Renal pelvis (tissue), 4 donors: ENCODE data around the gene DSC1. TPM values are rescaled to one million over a fixed set of nuclear protein-coding genes. Genes with fewer than 3 reads are reported as not detected.

ENCODE experiments used
- DNase-seq: peaks from one replicate; pipeline ENCODE4 v3.0.0-alpha.2; 2013
- polyA plus RNA-seq, 3 donors: library from polyadenylated mRNA; unstranded; fragments of 120-200 nt; gene quantifications; one replicate each; pipeline ENCODE4 v1.2.1, GENCODE V29; 2013; ENCODE audit not compliant: insufficient read length in 3 of 3

DSC1 gene
- polyA plus RNA-seq, 3 donors: 1.7 to 2.0 (median 1.8) TPM

DNA sequence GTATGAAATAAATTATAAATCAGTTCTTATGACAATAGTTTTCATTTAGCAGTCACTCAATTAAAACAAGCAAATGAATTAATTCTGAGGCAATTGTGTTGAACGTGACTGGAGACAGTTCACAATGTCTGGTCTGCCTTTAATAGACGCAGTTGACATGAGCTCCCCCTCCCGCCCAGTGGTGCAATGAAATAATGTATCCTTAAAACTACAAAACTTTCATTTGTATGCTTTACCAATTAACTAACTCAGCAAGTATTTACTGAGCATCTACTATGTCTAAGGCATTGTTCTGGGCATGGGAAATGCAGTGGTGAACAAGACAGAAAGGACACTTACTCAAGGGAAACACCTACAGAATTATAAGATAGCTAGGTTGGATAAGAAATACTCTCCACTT lies 56.9 kb downstream of the DSC1 start:
- DNase-seq: no peak

DNA sequence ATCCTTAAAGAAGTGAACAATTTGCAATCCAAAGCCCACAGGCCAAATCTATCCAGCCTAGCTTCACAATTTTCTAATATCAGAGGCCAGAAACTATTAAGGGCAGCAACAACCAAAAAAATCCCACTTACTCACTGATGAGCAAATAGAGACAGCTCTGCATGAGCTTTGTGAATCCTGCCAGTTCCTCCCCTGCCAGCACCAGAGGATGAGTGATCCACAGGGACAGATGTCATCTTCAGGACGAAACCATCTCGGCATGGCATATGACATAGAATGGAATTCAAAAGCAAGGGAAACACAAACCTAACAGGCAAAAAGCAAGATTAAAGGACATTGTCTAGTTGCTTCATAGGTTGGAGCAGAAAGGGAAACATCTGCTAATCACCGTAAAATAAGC lies 58.2 kb downstream of the DSC1 start:
- DNase-seq: no peak

DNA sequence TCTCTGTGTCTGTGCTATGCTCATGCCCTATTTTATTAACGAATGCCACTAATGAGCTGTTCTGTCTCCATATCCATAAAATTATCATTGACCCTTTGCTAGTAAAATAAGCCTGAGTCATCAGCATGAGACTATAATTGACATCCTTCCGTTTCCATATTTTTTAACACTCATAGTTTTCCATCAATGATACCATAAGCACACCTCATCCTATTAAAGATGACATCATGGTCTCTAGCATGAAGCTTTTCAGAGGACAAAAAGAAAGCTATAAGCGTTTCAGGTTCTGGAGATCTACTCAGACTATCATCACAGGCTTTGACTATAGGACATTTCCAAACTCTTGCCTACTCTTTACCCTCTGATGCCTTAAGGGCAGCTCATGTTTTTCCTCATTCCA lies 59.2 kb downstream of the DSC1 start:
- no peak for DNase-seq

DNA sequence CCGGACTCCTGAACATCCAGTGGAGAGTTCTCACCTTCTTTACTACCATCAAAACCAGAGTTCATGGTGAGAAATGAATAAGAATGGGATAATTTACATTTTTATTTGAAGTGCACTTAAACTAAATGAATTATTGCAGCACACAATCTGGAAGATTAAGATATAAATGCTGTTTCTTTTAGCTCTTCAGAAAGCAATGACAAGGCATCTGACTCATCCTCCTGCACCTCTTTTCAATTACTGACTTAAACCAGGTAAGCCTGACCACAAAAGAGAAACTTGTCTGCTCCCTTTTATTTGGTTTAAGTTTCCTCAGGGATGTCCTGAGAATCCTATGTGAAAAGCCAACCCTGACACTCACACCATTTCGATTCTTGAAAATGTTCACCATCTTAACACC lies 59.7 kb downstream of the DSC1 start:
- DNase-seq: no peak

DNA sequence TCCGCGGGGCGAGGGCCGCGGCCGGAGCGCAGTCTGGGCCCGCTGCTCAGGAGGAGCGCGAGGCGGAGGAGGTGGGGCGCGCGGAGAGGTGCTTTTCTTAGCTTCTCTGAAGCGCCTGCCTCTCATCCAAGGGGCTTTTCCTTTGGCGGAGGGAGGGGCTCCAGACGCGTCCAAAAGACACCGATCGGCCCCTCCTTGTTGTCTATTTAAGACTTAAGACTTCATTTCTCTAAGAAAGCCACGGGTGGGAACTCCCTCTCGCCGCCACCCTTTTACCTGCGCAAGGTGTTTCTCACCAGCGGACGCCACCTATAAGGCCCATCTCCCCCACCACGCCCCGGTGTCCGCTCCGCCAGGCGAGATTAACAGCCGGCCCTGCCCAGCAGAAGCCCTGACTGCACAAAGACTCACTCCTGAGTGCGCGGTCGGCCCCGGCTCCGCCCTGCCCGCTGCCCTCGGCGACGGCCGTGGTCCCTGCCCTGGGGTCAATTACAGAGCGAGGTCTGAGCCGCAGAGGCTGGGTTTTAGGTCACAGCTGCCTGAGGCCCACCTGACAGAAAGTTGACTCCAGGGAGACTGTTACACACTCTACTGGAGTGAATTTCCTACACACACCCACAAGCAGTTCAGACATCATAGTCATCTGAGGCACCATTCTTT lies 60.5 kb downstream of the DSC1 start, which contains the start of gene DSC2:
DSC2 (minus strand) TSS at position 397 of the 660 bp plus-strand sequence. CDS start 450 bp downstream, outside the sequence.
- DNase-seq: peak; percentile 39

DNA sequence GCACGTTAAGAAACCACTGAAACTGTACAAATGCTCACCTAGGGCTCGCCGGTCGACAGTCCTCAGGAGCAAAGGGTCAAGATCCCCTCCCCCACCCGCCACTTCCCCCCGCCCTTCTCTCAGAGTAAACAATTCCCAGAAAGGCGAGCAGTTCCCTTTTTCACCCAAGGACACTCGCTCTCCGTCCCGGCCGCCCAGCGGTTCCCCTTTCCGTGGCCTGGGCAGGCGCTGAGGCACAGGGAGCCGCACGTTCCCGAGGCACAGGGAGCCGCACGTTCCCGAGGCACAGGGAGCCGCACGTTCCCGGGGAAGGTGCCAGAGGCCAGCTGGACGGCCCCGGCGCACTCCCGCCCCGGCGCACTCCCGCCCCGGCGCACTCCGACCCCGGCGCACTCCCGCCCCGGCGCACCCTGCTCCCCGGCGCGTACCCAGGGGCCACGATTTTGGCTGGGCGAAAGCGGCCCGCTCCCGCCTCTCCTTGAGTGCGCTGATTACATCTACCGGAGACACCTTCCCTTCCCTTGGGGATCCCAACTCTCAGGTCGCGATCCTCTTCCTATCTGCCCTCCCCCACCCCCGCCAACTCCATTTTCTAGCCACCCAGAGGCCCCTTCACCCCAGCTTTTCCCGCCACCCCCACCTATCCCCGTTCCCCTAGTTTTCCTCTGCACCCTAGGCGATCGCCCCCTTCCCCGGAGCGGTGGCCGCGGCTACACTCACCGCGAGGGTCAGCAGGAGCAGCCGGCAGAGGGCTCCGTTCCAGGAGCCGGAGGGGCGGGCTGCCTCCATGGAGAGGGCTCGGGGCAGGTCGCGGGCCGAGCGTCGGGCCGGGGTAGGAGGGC lies 61.3 kb downstream of the DSC1 start:
- DNase-seq: peak; percentile 49

DNA sequence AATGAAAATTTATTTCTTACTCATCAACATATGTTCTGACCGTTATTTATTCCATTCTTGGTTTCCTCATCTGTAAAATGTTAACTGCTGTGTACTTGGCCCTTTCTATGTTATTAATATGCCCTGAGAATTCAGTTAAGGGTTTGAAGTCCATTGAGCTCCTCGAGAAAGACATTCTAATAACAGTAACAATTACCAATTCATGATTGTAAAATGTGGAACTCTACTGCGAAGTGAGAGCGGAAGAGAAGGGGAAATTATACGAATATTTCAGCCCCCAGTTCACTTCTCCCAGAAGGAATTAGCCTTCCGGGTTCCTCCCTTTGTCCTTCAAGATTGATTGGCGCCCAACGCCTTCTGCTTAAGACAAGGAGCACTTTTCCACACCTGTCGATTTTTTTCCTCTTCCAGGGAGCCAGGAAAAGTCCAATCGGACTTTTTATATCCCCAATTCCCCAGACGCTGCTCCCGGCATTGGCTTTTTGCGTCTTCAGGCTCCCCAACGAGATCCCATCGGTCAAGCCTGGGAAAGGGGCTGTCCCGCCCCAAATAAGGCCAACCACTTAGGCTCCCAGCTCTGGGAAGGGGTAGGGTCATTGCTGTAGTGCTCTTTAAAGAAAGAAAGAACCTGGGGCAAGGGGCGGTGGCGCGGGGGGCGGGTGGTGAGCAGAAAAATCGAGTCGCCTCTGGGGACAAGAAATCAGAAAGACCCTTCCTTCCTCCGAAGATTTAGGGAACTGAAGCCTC lies 62.0 kb downstream of the DSC1 start:
- no peak for DNase-seq

DNA sequence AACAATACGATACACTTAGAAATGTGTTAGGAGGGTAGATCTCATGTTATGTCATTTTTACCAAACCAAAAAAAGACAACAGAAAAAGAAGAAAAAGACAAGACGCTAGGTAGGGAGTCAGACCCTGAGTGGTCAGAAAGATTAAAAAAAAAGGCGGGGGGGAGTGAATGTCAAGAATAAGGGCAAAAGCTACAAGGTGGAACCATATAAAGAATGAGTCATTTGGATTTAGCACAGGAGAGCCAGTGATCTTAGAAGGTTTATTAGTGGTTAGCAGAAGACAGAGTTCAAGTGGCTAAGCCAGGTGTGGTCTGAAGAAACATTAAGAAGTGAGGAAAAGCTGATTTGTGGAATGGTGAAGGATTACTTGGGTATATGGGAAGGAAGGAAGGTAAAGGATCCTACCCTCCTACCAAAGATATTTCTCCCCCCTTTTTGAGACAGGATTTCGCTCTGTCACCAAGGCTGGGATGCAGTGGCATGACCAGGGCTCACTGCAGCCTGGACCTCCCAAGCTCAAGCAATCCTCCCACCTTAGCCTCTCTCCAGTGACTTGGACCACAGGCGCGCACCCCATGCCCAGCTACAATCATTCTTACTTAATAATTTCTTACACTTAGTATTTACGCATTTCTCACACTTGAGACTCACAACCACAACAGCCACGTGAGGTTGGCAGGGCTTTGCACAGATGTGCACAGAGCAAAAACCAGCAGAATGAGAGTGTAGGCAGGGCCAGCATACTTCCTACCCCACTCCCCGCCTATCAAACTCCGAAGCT lies 63.0 kb downstream of the DSC1 start:
- DNase-seq: no peak

DNA sequence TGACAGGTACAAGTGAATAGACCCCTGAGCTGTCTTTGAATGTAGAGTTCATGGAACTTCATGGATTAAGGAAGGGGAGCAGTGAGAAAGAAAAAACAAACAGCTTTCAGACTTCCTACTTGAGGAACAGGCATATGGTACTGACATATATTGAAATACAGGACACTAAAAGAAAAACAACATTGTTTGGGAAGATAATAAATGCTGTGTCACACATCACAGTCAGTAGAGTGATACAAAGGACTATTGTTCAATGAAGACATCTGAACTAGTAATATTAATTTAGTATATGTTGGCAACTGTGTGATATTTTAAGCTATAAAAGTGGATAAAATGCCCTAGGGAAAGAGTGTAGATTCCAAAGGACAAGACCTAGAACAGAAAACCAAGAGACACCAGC lies 63.8 kb downstream of the DSC1 start:
- DNase-seq: no peak

DNA sequence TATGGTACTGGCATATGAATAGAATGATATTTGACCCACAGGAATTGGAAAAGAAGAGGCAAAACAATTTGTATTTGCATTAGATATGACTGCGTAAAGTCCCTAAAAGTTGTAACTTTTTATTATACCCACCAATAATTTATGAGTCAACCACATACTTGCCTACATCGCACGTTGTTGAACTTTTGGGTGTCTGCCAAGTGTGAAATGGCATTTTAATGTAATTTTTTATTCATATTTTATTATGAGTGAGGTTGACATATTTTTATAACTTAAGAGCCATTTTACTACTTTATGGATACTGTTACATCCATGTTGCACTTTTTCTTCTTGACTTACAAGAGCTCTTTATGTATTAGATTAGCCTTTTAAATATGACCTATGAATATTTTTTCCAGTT lies 65.0 kb downstream of the DSC1 start:
- no peak for DNase-seq

DNA sequence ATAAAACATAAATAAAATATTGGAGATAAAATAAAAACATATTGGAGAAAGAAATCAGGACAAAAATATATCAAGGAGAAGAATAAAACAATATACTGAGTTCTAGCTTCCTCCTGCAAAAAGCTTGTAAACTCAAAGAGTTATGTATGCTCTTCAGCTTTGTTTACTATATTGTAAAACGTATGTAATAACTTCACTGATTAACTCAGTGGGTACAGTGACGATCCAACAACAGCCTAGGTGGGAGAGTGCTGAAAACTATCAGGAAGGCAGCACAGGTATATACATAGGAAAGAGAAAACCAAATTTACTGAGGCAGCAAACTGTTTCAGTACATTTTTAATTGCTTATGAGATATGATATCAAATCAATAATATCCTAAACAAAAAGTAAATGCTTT lies 68.8 kb downstream of the DSC1 start:
- DNase-seq: no peak

DNA sequence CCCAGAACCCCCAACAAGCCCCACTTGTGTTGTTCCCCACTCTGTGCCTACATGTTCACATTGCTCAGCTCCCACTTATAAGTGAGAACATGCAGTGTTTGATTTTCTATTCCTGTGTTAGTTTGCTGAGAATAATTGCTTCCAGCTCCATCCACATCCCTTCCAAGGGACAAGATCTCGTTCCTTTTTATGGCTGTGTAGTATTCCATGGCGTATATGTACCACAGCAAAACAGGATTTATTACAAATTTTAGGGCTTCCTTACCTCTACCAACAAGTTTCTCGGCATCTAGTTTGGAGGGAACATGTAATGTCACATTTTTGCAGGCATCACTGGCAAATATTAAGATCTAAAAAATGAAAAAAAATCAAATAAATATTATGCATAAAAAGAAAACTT lies 69.4 kb downstream of the DSC1 start:
- DNase-seq: no peak

DNA sequence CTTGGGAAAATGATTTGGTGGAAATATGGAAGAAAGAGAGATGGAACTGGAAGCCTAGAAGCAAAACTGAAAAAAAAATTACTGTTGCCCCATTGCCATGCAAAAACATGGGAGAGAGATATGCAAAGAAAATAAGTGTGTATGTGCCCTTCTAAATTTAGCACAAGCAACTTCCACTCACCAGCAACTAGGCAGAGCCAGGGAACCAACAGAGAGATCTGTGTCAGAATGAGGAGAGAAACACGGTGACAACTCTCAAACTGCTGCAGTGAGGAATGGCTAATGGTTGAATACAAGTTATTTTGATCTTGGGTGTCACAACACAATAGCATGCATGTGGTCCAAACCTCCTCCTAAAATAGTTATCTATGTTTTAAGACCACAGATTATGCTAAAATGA lies 71.3 kb downstream of the DSC1 start:
- no peak for DNase-seq

DNA sequence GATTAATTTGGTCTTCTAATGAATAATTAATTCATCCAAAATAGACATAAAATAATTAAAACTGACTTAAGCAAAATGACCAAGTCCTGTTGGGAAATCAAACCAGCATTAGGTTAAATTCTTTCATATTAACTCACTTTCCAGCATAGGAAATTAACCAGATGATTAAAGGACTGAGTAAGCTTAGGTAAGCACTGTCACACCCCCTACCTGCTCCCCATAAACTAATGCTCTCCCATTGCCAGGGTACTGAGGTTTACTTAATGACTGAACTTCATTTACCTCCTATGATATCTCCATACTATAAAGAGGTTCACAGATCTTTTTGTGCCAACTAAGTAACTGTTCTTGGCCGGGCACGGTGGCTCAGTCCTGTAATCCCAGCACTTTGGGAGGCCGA lies 74.1 kb downstream of the DSC1 start:
- no peak for DNase-seq

DNA sequence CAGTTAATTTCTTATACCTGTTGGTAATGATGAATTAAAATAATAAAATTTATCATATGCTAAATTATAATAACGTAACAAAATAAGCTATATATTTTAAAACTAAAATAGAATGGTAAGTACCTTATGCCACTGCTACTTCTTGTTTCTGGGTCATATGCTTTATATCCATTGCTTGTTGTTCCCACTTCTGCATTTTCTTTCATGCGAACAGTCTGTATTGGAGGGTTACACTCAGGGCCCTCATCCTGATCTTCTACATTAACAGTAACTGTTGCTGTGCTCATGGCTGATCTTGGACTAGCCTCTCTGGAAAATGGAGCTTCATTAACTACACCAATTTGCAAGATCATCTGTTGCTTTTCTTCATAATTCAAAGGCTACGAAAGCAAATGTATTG lies 82.7 kb downstream of the DSC1 start:
- no peak for DNase-seq

Other genes with a start within 250 kb of the DSC1 start
- 1 to 10 TPM; 2.2 to 3.7 (median 2.6) TPM for gene DSC3, start 120.1 kb downstream of the DSC1 start, polyA plus RNA-seq
- gene DSC2, start 60.4 kb downstream of the DSC1 start, polyA plus RNA-seq: 10 to 100 TPM; 35.1 to 47.5 (median 39.8) TPM
- gene DSG1, start 155.3 kb upstream of the DSC1 start, polyA plus RNA-seq: under 1 TPM; 0.09 to 0.12 (median 0.10) TPM
- gene DSG4, start 213.9 kb upstream of the DSC1 start, polyA plus RNA-seq: under 1 TPM in 1 of 3 donors, not detected in 2; 0.01 TPM